Activated CD4-positive, CD25-positive, alpha-beta regulatory T cell treated with anti-CD3 and anti-CD28 coated beads, Interleukin-2, amount 50 U/mL, for 72 hours (primary cell): ENCODE results near the gene LCP2.
"Not testable (repeated sequence)": the region's sequence is repeated elsewhere in the genome, so short reads cannot be mapped to it uniquely, and the experiment has no call there.

ENCODE experiments used
- DNase-seq: peaks from one replicate; pipeline ENCODE4 v3.0.0; 2021

Gene LCP2

GRCh38 chr5:170270293-170271069 lies 27.1 kb downstream of the LCP2 start:
- DNase-seq: no peak

- no peak for DNase-seq
Measured at GRCh38 chr5:170269579-170269978, 28.0 kb downstream of the LCP2 start.

- DNase-seq: no peak
Measured at GRCh38 chr5:170268884-170269283, 28.7 kb downstream of the LCP2 start.

GRCh38 chr5:170268153-170268689 lies 29.4 kb downstream of the LCP2 start:
- DNase-seq: no peak

- peak; percentile 74 for DNase-seq
Measured at GRCh38 chr5:170267431-170268152, 30.0 kb downstream of the LCP2 start.

GRCh38 chr5:170266570-170267381 lies 30.8 kb downstream of the LCP2 start:
- no peak for DNase-seq

GRCh38 chr5:170265522-170265921 lies 32.1 kb downstream of the LCP2 start:
- DNase-seq: no peak

- no peak for DNase-seq
Measured at GRCh38 chr5:170263906-170264305, 33.7 kb downstream of the LCP2 start.

GRCh38 chr5:170262061-170263045 lies 35.2 kb downstream of the LCP2 start:
- DNase-seq: no peak

GRCh38 chr5:170261528-170262043 lies 36.0 kb downstream of the LCP2 start:
- no peak for DNase-seq

- no peak for DNase-seq
Measured at GRCh38 chr5:170257370-170257769, 40.2 kb downstream of the LCP2 start.

GRCh38 chr5:170256571-170256970 lies 41.0 kb downstream of the LCP2 start:
- no peak for DNase-seq

GRCh38 chr5:170254056-170254455 lies 43.5 kb downstream of the LCP2 start:
- DNase-seq: no peak

GRCh38 chr5:170252720-170253350 lies 44.7 kb downstream of the LCP2 start:
- no peak for DNase-seq

- DNase-seq: no peak
Measured at GRCh38 chr5:170252109-170252508, 45.5 kb downstream of the LCP2 start.

GRCh38 chr5:170251462-170251861 lies 46.1 kb downstream of the LCP2 start:
- DNase-seq: no peak

GRCh38 chr5:170250810-170251317 lies 46.7 kb downstream of the LCP2 start:
- no peak for DNase-seq

GRCh38 chr5:170249355-170249754 lies 48.2 kb downstream of the LCP2 start:
- DNase-seq: no peak

GRCh38 chr5:170248931-170249227 lies 48.7 kb downstream of the LCP2 start:
- not testable (repeated sequence) for DNase-seq

- no peak for DNase-seq
Measured at GRCh38 chr5:170248172-170248930, 49.2 kb downstream of the LCP2 start.
